Measurements from ENCODE around the gene NAXD. TPM values are rescaled to one million over a fixed set of nuclear protein-coding genes. Genes with fewer than 3 reads are reported as not detected.

The NAXD gene
- total RNA-seq, 1 donor from 2014 or later: 17.2 TPM

- intact Hi-C loops (cut with DNase I): loop anchor here (5.0 kb wide), 1 partner anchor 545 kb away; no protein-coding TSS in a partner anchor
- Histone ChIP-seq H3K9me3 (no peaks in the 10 kb centered on the region), H3K27me3 (no peaks in the 10 kb centered on the region), H3K36me3 (peaks cover 0 to 42% of the 10 kb centered on the region in 2 donors), H3K4me3 (no peak overlapping the region), H3K4me1 (peaks cover 44% of the 10 kb centered on the region), H3K27ac (no peak overlapping the region)
- TF ChIP-seq CTCF (IDR thresholded peaks at IDR 0.05) (no peak), POLR2A (IDR thresholded peaks at IDR 0.05) (no peak)
- no peak for DNase-seq (ENCODE audit: extremely low spot score in 2 of 2)
Observed at GRCh38 chr13:110627351-110627750, 12.0 kb downstream of the NAXD start.

GRCh38 chr13:110627761-110628476, 12.6 kb downstream of the NAXD start:
- TF ChIP-seq POLR2AphosphoS5 (IDR thresholded peaks at IDR 0.05; ENCODE audit: insufficient read depth in 1 of 2, low read depth in 1 of 2): no peak
- no peak for TF ChIP-seq CTCF (IDR thresholded peaks at IDR 0.05)
- TF ChIP-seq POLR2A (IDR thresholded peaks at IDR 0.05): no peak
- peaks cover 0 to 42% of the 10 kb centered on the region in 2 donors for H3K36me3 ChIP-seq

GRCh38 chr13:110628477-110628793, 13.1 kb downstream of the NAXD start:
- Histone ChIP-seq H3K36me3 (peaks cover 0 to 37% of the 10 kb centered on the region in 2 donors), H3K9me3 (no peaks in the 10 kb centered on the region), H3K27me3 (no peaks in the 10 kb centered on the region), H3K4me3 (no peak overlapping the region), H3K27ac (no peak overlapping the region), H3K4me1 (peaks cover 44% of the 10 kb centered on the region)
- intact Hi-C loops (cut with DNase I): loop anchor here (5.0 kb wide), 1 partner anchor 544 kb away; no protein-coding TSS in a partner anchor
- TF ChIP-seq CTCF (IDR thresholded peaks at IDR 0.05): no peak
- no peak for TF ChIP-seq POLR2AphosphoS5 (IDR thresholded peaks at IDR 0.05; ENCODE audit: insufficient read depth in 1 of 2, low read depth in 1 of 2)
- TF ChIP-seq POLR2A (IDR thresholded peaks at IDR 0.05): no peak
- no peak for DNase-seq (ENCODE audit: extremely low spot score in 2 of 2)

More at GRCh38 chr13:110627761-110628476, 12.6 kb downstream of the NAXD start:
- DNase-seq (ENCODE audit: extremely low spot score in 2 of 2): no peak
- H3K4me1 ChIP-seq: peaks cover 44% of the 10 kb centered on the region
- H3K9me3 ChIP-seq: no peaks in the 10 kb centered on the region
- no peak overlapping the region for H3K4me3 ChIP-seq
- no peaks in the 10 kb centered on the region for H3K27me3 ChIP-seq
- no peak overlapping the region for H3K27ac ChIP-seq
- intact Hi-C loops (cut with DNase I): loop anchor here (5.0 kb wide), 1 partner anchor 544 kb away; no protein-coding TSS in a partner anchor

- intact Hi-C loops (cut with DNase I): loop anchor here (5.0 kb wide), 1 partner anchor 543 kb away; no protein-coding TSS in a partner anchor
- no peaks in the 10 kb centered on the region for H3K27me3 ChIP-seq
- H3K4me1 ChIP-seq: peaks cover 44% of the 10 kb centered on the region
- no peak overlapping the region for H3K4me3 ChIP-seq
- TF ChIP-seq POLR2A (IDR thresholded peaks at IDR 0.05): no peak
- no peak for TF ChIP-seq POLR2AphosphoS5 (IDR thresholded peaks at IDR 0.05; ENCODE audit: insufficient read depth in 1 of 2, low read depth in 1 of 2)
- TF ChIP-seq CTCF (IDR thresholded peaks at IDR 0.05): no peak
- no peaks in the 10 kb centered on the region for H3K9me3 ChIP-seq
- peaks cover 0 to 34% of the 10 kb centered on the region in 2 donors for H3K36me3 ChIP-seq
- H3K27ac ChIP-seq: no peak overlapping the region
- DNase-seq (ENCODE audit: extremely low spot score in 2 of 2): no peak
Observed at GRCh38 chr13:110628952-110629701, 13.8 kb downstream of the NAXD start.

Data from vagina (tissue), 2 donors.